Mesenchymal stem cell (in vitro differentiated cells and primary cell): ENCODE measurements around the gene RAPGEF1.
A peak's percentile ranks its signal among the peaks of the same experiment; 100 is the strongest.

Experiments used
- DNase-seq: peaks from one replicate; pipeline ENCODE4 v3.0.0-alpha.2; 2013
- H2AFZ ChIP-seq: one replicate; pipeline ENCODE4 v1.6.1; 2013; ENCODE audit warnings: low read depth, mild to moderate bottlenecking, control low read depth, inconsistent platforms, low read length, moderate library complexity
- H2AK5ac ChIP-seq: 2 replicates; pipeline ENCODE4 v1.6.1; 2013; ENCODE audit warnings: low read length, moderate library complexity, mild to moderate bottlenecking, inconsistent platforms; ENCODE audit not compliant: severe bottlenecking
- H2BK120ac ChIP-seq: one replicate; pipeline ENCODE4 v1.6.1; 2013; ENCODE audit warnings: low read depth, mild to moderate bottlenecking, inconsistent platforms, low read length, moderate library complexity
- H2BK12ac ChIP-seq, 2 experiments: one replicate each; pipeline ENCODE4 v1.6.1; 2013; ENCODE audit warnings: inconsistent platforms in 2 of 2, low read length in 2 of 2, mild to moderate bottlenecking in 2 of 2, moderate library complexity in 2 of 2, control low read depth in 1 of 2
- H2BK15ac ChIP-seq: one replicate; pipeline ENCODE4 v1.6.1; 2013; ENCODE audit warnings: mild to moderate bottlenecking, low read depth, inconsistent platforms; ENCODE audit not compliant: poor library complexity, severe bottlenecking
- H2BK5ac ChIP-seq: 2 replicates; pipeline ENCODE4 v1.6.1; 2013; ENCODE audit warnings: low read depth, mild to moderate bottlenecking, low read length, control low read depth, inconsistent platforms; ENCODE audit not compliant: poor library complexity, severe bottlenecking
- H3K14ac ChIP-seq, 2 experiments: one replicate each; pipeline ENCODE4 v1.6.1; 2013; ENCODE audit warnings: inconsistent platforms in 2 of 2, low read length in 2 of 2, control low read depth in 1 of 2, mild to moderate bottlenecking in 1 of 2, moderate library complexity in 1 of 2
- H3K18ac ChIP-seq, 2 experiments: one replicate each; pipeline ENCODE4 v1.6.1; 2013; ENCODE audit warnings: inconsistent platforms in 2 of 2, low read length in 2 of 2, control low read depth in 1 of 2, low read depth in 1 of 2, mild to moderate bottlenecking in 1 of 2
- H3K23ac ChIP-seq, 2 experiments: one replicate each; pipeline ENCODE4 v1.6.1; 2013; ENCODE audit warnings: inconsistent platforms in 2 of 2, low read length in 2 of 2, mild to moderate bottlenecking in 2 of 2, moderate library complexity in 2 of 2, control low read depth in 1 of 2
- H3K27ac ChIP-seq: 2 replicates; pipeline ENCODE4 v1.5.1; 2013; ENCODE audit warnings: mild to moderate bottlenecking, moderate library complexity, low read length, control low read depth, inconsistent platforms; ENCODE audit not compliant: poor library complexity, severe bottlenecking
- H3K27me3 ChIP-seq, 2 experiments: 2 replicates each; pipeline versions ENCODE4 v1.6.1 to v1.7.0; 2013; ENCODE audit warnings: low read length in 2 of 2, mild to moderate bottlenecking in 2 of 2, moderate library complexity in 2 of 2, control low read depth in 1 of 2, inconsistent platforms in 1 of 2; ENCODE audit not compliant: control insufficient read depth in 1 of 2, insufficient read depth in 1 of 2
- H3K36me3 ChIP-seq, 2 experiments: 2 replicates each; pipeline versions ENCODE4 v1.6.1 to v1.7.0; 2013; ENCODE audit warnings: low read length in 2 of 2, control low read depth in 1 of 2, inconsistent platforms in 1 of 2, low read depth in 1 of 2, mild to moderate bottlenecking in 1 of 2; ENCODE audit not compliant: insufficient read depth in 2 of 2, control insufficient read depth in 1 of 2
- H3K4ac ChIP-seq, 2 experiments: one replicate each; pipeline ENCODE4 v1.6.1; 2013; ENCODE audit warnings: inconsistent platforms in 2 of 2, low read length in 2 of 2, mild to moderate bottlenecking in 2 of 2, moderate library complexity in 2 of 2, control low read depth in 1 of 2, low read depth in 1 of 2
- H3K4me1 ChIP-seq: 2 replicates; pipeline ENCODE4 v1.6.1; 2013; ENCODE audit warnings: low read depth, low read length, control low read depth; ENCODE audit not compliant: control insufficient read depth, insufficient read depth
- H3K4me2 ChIP-seq: 2 replicates; pipeline ENCODE4 v1.6.1; 2013; ENCODE audit warnings: low read length, mild to moderate bottlenecking, inconsistent platforms; ENCODE audit not compliant: poor library complexity, severe bottlenecking
- H3K4me3 ChIP-seq, 2 experiments: 2 replicates each; pipeline versions ENCODE4 v1.5.1 to v1.7.0; 2013; ENCODE audit warnings: low read length in 2 of 2, mild to moderate bottlenecking in 2 of 2, control low read depth in 1 of 2, low read depth in 1 of 2; ENCODE audit not compliant: insufficient read depth in 1 of 2
- H3K79me1 ChIP-seq: replicated peaks from 2 replicates; pipeline ENCODE4 v1.6.1; 2013; ENCODE audit warnings: mild to moderate bottlenecking, control low read depth, low read length, inconsistent platforms; ENCODE audit not compliant: poor library complexity, severe bottlenecking
- H3K9ac ChIP-seq: 2 replicates; pipeline ENCODE4 v1.7.0; 2013; ENCODE audit warnings: mild to moderate bottlenecking, low read length, moderate library complexity
- H3K9me3 ChIP-seq: 2 replicates; pipeline ENCODE4 v1.7.0; 2013; ENCODE audit warnings: mild to moderate bottlenecking, low read length; ENCODE audit not compliant: control insufficient read depth
- H4K8ac ChIP-seq: one replicate; pipeline ENCODE4 v1.6.1; 2013; ENCODE audit warnings: inconsistent platforms, mild to moderate bottlenecking, low read length, moderate library complexity
- H4K91ac ChIP-seq: one replicate; pipeline ENCODE4 v1.6.1; 2013; ENCODE audit warnings: mild to moderate bottlenecking, low read length, inconsistent platforms
- WGBS: methylation state at CpG from one replicate; pipeline ENCODE4 v1.1.7; 2013; ENCODE audit warnings: mixed read lengths; 5-methylcytosine and 5-hydroxymethylcytosine counted together

The RAPGEF1 gene

DNA sequence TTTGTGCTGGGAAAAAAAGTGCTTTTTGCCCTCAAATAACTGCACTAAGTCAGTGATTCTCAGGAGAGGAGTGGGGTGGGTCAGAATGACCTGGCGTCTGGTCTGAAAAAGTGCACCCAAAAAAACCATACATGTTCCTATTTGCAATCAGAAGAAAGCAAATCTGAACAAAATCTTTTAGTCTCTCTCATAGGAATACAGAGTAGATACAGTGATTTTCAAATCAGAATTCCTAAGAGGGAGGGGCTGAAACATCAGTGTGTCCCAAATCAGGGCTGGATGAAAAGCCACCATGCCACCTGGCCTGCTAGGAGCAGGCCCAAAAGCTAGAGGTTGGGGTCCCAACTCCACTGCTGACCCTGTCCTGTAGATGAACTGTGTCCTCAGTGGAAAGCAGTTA, 66.8 kb downstream of the RAPGEF1 start:
- 100% methylated on average over 1 of the region's 1 CpG for WGBS
- no peak overlapping the region for H4K91ac ChIP-seq
- DNase-seq: no peak

DNA sequence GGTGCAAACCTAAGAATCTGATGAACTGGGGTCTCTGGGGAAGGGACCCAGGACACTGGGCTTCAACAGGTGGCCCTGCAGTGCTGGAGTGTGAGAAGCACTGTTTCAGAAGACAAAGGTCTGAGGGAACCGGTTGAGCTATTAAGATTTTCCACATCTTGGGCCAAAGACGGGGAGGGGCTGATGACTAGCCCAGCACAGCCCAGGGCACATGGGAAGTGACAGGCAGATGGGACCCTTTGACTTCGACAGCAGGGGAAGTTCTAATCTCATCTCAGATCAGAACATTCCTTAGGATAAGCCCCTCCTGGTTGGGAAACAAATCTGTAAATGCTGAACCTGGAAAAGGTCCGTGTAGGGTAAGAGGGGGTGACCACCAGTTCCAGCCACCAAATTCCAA, 67.4 kb downstream of the RAPGEF1 start:
- no peak overlapping the region for H3K4ac ChIP-seq
- no peak overlapping the region for H3K27ac ChIP-seq
- peaks cover 47% of the 10 kb centered on the region for H3K4me1 ChIP-seq
- H3K4me2 ChIP-seq: no peak overlapping the region
- peak overlapping the region; percentile 62 for H2AK5ac ChIP-seq
- no peak overlapping the region for H4K8ac ChIP-seq
- peaks cover 55% of the 10 kb centered on the region for H3K79me1 ChIP-seq
- peak overlapping the region in 1 of 2 experiments; percentile 9 for H3K18ac ChIP-seq
- H2BK15ac ChIP-seq: no peak overlapping the region
- WGBS: 67% methylated on average over 4 of the region's 4 CpGs
- H3K4me3 ChIP-seq: no peak overlapping the region
- H3K9me3 ChIP-seq: no peaks in the 10 kb centered on the region
- H2BK120ac ChIP-seq: no peak overlapping the region
- H2BK5ac ChIP-seq: no peak overlapping the region
- peak overlapping the region in 1 of 2 experiments; percentile 44 for H2BK12ac ChIP-seq
- no peak overlapping the region for H3K23ac ChIP-seq
- no peak overlapping the region for H4K91ac ChIP-seq
- no peak overlapping the region for H3K14ac ChIP-seq
- H3K36me3 ChIP-seq: no peaks in the 10 kb centered on the region
- no peak overlapping the region for H2AFZ ChIP-seq
- H3K27me3 ChIP-seq: no peaks in the 10 kb centered on the region
- DNase-seq: no peak
- H3K9ac ChIP-seq: no peak overlapping the region

More for the DNA sequence above, 66.8 kb downstream of the RAPGEF1 start:
- no peak overlapping the region for H2AFZ ChIP-seq
- no peak overlapping the region for H3K4ac ChIP-seq
- no peak overlapping the region for H2BK15ac ChIP-seq
- peaks cover 52% of the 10 kb centered on the region for H3K79me1 ChIP-seq
- no peak overlapping the region for H2BK5ac ChIP-seq
- H3K36me3 ChIP-seq: no peaks in the 10 kb centered on the region
- peak overlapping the region; percentile 61 for H2AK5ac ChIP-seq
- no peak overlapping the region for H3K14ac ChIP-seq
- no peak overlapping the region for H3K27ac ChIP-seq
- H3K9me3 ChIP-seq: no peaks in the 10 kb centered on the region
- no peaks in the 10 kb centered on the region for H3K27me3 ChIP-seq
- no peak overlapping the region for H4K8ac ChIP-seq
- H3K4me3 ChIP-seq: no peak overlapping the region
- no peak overlapping the region for H3K9ac ChIP-seq
- no peak overlapping the region for H3K23ac ChIP-seq
- H2BK12ac ChIP-seq: no peak overlapping the region
- peak overlapping the region in 1 of 2 experiments; percentile 9 for H3K18ac ChIP-seq
- H3K4me1 ChIP-seq: peaks cover 43% of the 10 kb centered on the region
- H3K4me2 ChIP-seq: no peak overlapping the region
- H2BK120ac ChIP-seq: no peak overlapping the region

DNA sequence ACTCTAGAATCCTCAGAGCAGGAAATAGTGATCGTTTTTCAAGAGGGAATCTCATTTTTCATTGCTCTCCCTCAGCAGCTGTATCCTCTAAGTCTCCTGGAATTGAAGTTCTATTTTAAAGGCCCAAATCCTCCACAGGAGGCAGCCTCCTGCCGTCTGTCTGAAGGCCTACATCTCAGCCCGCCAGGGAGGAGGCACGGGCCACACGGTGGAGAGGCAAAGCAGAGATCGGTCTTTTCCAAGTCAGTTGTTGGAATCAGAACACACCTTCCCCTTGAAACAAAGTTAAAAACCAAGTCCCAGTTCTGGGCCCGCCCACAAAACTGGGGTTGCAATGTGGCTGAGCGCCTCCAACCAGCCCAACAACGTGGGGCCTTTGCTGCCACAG, 68.7 kb downstream of the RAPGEF1 start:
- H3K36me3 ChIP-seq: no peaks in the 10 kb centered on the region
- peak overlapping the region; percentile 60 for H2BK15ac ChIP-seq
- no peak overlapping the region for H3K18ac ChIP-seq
- no peaks in the 10 kb centered on the region for H3K9me3 ChIP-seq
- H2BK5ac ChIP-seq: no peak overlapping the region
- no peak overlapping the region for H3K14ac ChIP-seq
- DNase-seq: no peak
- H3K9ac ChIP-seq: no peak overlapping the region
- H4K91ac ChIP-seq: no peak overlapping the region
- no peak overlapping the region for H3K23ac ChIP-seq
- H3K4me2 ChIP-seq: no peak overlapping the region
- H3K27ac ChIP-seq: no peak overlapping the region
- H2AK5ac ChIP-seq: peak overlapping the region; percentile 47
- WGBS: 77% methylated on average over 9 of the region's 9 CpGs
- no peak overlapping the region for H2BK120ac ChIP-seq
- no peak overlapping the region for H4K8ac ChIP-seq
- H3K27me3 ChIP-seq: no peaks in the 10 kb centered on the region
- peaks cover 44% of the 10 kb centered on the region for H3K4me1 ChIP-seq
- H3K4ac ChIP-seq: no peak overlapping the region
- H2AFZ ChIP-seq: no peak overlapping the region
- H3K4me3 ChIP-seq: no peak overlapping the region
- peaks cover 62% of the 10 kb centered on the region for H3K79me1 ChIP-seq
- H2BK12ac ChIP-seq: no peak overlapping the region

DNA sequence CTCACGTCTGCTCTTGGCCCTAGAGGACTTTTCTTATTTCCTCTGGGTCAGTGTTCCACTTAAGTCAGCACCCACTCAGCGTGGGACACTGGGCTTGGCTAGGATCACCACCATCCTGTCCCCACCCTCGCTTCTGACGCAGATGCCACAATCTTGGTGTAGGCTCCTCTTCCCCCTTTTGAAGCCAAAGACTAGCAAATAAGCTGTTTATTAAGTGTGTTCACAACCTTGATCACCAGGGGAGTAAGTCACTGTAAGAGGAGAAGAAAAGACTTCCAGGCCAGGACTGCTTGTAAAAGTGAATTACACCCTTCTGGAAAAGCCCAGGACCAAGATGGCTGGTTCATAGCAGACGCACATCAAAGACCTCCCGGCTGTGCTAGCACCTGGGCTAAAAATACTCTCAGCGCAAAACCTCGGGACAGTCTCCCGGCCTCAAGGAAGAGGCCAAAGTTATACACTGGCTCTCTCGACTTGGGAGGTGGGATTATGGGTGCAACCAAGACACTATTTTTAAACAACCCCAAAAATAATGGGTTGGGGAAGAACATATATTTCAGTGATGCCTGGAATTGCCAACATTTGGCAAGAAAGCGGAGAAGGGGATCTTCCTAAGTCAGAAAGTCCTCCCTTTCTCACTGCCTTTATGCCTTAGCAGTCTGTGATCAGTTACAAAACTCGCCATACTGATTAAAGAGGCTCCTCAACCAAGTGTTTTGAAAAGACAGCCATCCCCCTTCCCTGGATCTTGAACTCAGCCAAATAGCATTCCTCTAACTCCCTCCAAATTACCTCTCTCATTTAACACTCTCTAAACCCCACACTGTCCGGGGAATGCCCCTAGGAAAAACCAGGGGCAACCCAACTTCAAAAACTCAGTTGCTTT, 69.4 kb downstream of the RAPGEF1 start:
- 88% methylated on average over 9 of the region's 13 CpGs for WGBS
- Histone ChIP-seq H3K4me2 (no peak overlapping the region), H2BK12ac (no peak overlapping the region), H3K9me3 (no peaks in the 10 kb centered on the region), H4K8ac (no peak overlapping the region), H2BK5ac (no peak overlapping the region), H3K4me3 (no peak overlapping the region), H4K91ac (no peak overlapping the region), H3K23ac (no peak overlapping the region), H3K4ac (no peak overlapping the region), H3K18ac (no peak overlapping the region), H3K14ac (no peak overlapping the region), H3K4me1 (peaks cover 41% of the 10 kb centered on the region), H2AK5ac (peak overlapping the region; percentile 44), H3K27ac (no peak overlapping the region), H2BK120ac (no peak overlapping the region), H3K36me3 (no peaks in the 10 kb centered on the region), H3K9ac (no peak overlapping the region), H3K79me1 (peaks cover 62% of the 10 kb centered on the region), H2BK15ac (no peak overlapping the region), H3K27me3 (no peaks in the 10 kb centered on the region), H2AFZ (no peak overlapping the region)
- no peak for DNase-seq
